Endothelial cell of umbilical vein (primary cell): ENCODE data around the gene PXK. TPM values are rescaled to one million over a fixed set of nuclear protein-coding genes. Genes with fewer than 3 reads are reported as not detected.

Experiments
- BruUV-seq: library from RNA; stranded (reverse); fragments of 400-500 nt; replicated peaks from 2 replicates; lab custom pipeline; 2021; lab: Mats Ljungman, UMichigan
- CTCF ChIA-PET: fragments of 300-600, 350-600 bp; sonication (Branson Sonifier 250); formaldehyde crosslinking; loops from one replicate; lab custom pipeline; 2021; ENCODE audit warnings: antibody characterized with exemption, inconsistent platforms; lab: Charles Lee
- POLR2A ChIA-PET: fragments of 300-600, 350-600 bp; sonication (Branson Sonifier 250); formaldehyde crosslinking; loops from one replicate; lab custom pipeline; 2021; ENCODE audit warnings: antibody characterized with exemption, inconsistent platforms; lab: Charles Lee
- DNase-seq: peaks from one replicate; pipeline ENCODE4 v3.0.0-alpha.2; 2011; ENCODE audit warnings: low read depth, low spot score
- FAIRE-seq: peaks from 2 replicates; lab custom pipeline; 2011; peaks lifted over from hg19 to GRCh38; lab: Jason Lieb, UNC
- H2AFZ ChIP-seq: 2 replicates; pipeline ENCODE4 v1.6.0; 2012; ENCODE audit warnings: low read depth, low read length, control low read depth, inconsistent platforms
- H3K27ac ChIP-seq: 2 replicates; pipeline ENCODE4 v1.5.1; 2011; ENCODE audit warnings: low read depth, mild to moderate bottlenecking, control low read depth, low read length, moderate library complexity; ENCODE audit not compliant: insufficient read depth
- H3K27me3 ChIP-seq, 2 experiments: 2 replicates each; pipeline versions ENCODE4 v1.6.0 to v1.6.1; 2011; ENCODE audit warnings: low read length in 2 of 2, mixed read lengths in 1 of 2; ENCODE audit not compliant: control insufficient read depth in 2 of 2, insufficient read depth in 2 of 2
- H3K36me3 ChIP-seq, 2 experiments: 2 replicates in 1 of 2; 3 replicates in 1 of 2; pipeline ENCODE4 v1.5.1; 2011; ENCODE audit warnings: low read length in 2 of 2, mild to moderate bottlenecking in 1 of 2, moderate library complexity in 1 of 2; ENCODE audit not compliant: control insufficient read depth in 2 of 2, insufficient read depth in 2 of 2; ENCODE audit errors: extremely low read depth in 1 of 2
- H3K4me1 ChIP-seq: 3 replicates; pipeline ENCODE4 v1.5.1; 2011; ENCODE audit warnings: mild to moderate bottlenecking, low read length; ENCODE audit not compliant: control insufficient read depth, insufficient read depth; ENCODE audit errors: extremely low read depth
- H3K4me2 ChIP-seq: 2 replicates; pipeline ENCODE4 v1.6.1; 2011; ENCODE audit warnings: low read length, control low read depth, mixed read lengths; ENCODE audit not compliant: insufficient read depth
- H3K4me3 ChIP-seq, 3 experiments: fragments of 200-600 bp in 1 of 3; sonication (generic), shearing (Covaris generic) in 1 of 3; replicated peaks in 1 of 3; 2 replicates each; pipeline ENCODE4 v1.5.1; 2011 to 2016; ENCODE audit warnings: control low read depth in 3 of 3, low read length in 3 of 3, mild to moderate bottlenecking in 2 of 3, inconsistent platforms in 1 of 3, low read depth in 1 of 3, moderate library complexity in 1 of 3; ENCODE audit not compliant: insufficient read depth in 1 of 3
- H3K79me2 ChIP-seq: 2 replicates; pipeline ENCODE4 v1.6.0; 2012; ENCODE audit warnings: low read length, inconsistent platforms; ENCODE audit not compliant: control insufficient read depth, insufficient read depth
- H3K9ac ChIP-seq: replicated peaks from 2 replicates; pipeline ENCODE3; 2011; ENCODE audit warnings: low read length, control low read depth; ENCODE audit not compliant: insufficient read depth; ENCODE audit errors: extremely low read depth
- H3K9me1 ChIP-seq: replicated peaks from 3 replicates; pipeline ENCODE4 v1.6.0; 2011; ENCODE audit warnings: mild to moderate bottlenecking, low read length; ENCODE audit not compliant: control insufficient read depth, insufficient read depth; ENCODE audit errors: extremely low read depth
- H3K9me3 ChIP-seq: replicated peaks from 2 replicates; pipeline ENCODE4 v1.5.1; 2012; ENCODE audit warnings: low read length, inconsistent platforms; ENCODE audit not compliant: control insufficient read depth, insufficient read depth
- H4K20me1 ChIP-seq: replicated peaks from 2 replicates; pipeline ENCODE3; 2011; ENCODE audit warnings: mild to moderate bottlenecking, low read length; ENCODE audit not compliant: control insufficient read depth, insufficient read depth; ENCODE audit errors: extremely low read depth
- CTCF ChIP-seq, 2 donors: IDR thresholded peaks; 1 replicate in 1 of 2; 2 replicates in 1 of 2; pipeline ENCODE4 v1.5.1; 2011; ENCODE audit warnings: low read length in 2 of 2, mild to moderate bottlenecking in 2 of 2, moderate library complexity in 2 of 2, control low read depth in 1 of 2, inconsistent platforms in 1 of 2, low read depth in 1 of 2; ENCODE audit not compliant: insufficient read depth in 1 of 2; ENCODE audit errors: extremely low read depth in 1 of 2
- EZH2 ChIP-seq: IDR thresholded peaks from 2 replicates; pipeline ENCODE4 v1.6.1; 2012; ENCODE audit warnings: borderline replicate concordance, low read depth, mild to moderate bottlenecking, moderate library complexity, low read length, inconsistent platforms; ENCODE audit not compliant: severe bottlenecking
- FOS ChIP-seq: IDR thresholded peaks from 2 replicates; pipeline ENCODE4 v1.6.1; 2011; ENCODE audit warnings: mild to moderate bottlenecking, low read length, moderate library complexity, borderline replicate concordance; ENCODE audit not compliant: insufficient read depth
- GATA2 ChIP-seq: IDR thresholded peaks from 2 replicates; pipeline ENCODE4 v1.7.0; 2011; ENCODE audit warnings: low read depth, mild to moderate bottlenecking, moderate library complexity, mixed read lengths, low read length; ENCODE audit not compliant: insufficient read length, insufficient read depth
- JUN ChIP-seq: IDR thresholded peaks from 2 replicates; pipeline ENCODE4 v1.6.1; 2011; ENCODE audit warnings: borderline replicate concordance, low read depth; ENCODE audit not compliant: insufficient read length, insufficient read depth
- MAX ChIP-seq: IDR thresholded peaks from 2 replicates; pipeline ENCODE4 v1.6.1; 2011; ENCODE audit not compliant: insufficient read depth, insufficient read length
- MYC ChIP-seq: IDR thresholded peaks from one replicate; pipeline ENCODE4 v1.6.1; 2011; ENCODE audit warnings: mild to moderate bottlenecking, low read depth, low read length
- POLR2A ChIP-seq: IDR thresholded peaks from 2 replicates; pipeline ENCODE4 v1.6.1; 2012; ENCODE audit warnings: low read depth, mild to moderate bottlenecking, control low read depth, low read length
- POLR2AphosphoS5 ChIP-seq: IDR thresholded peaks from 2 replicates; pipeline ENCODE4 v1.6.1; 2012; ENCODE audit warnings: low read depth, mild to moderate bottlenecking, control low read depth, low read length, moderate library complexity; ENCODE audit not compliant: insufficient read depth
- dilution Hi-C: fragments of 300-500 bp; cut with MboI; formaldehyde crosslinking; loops from one replicate; pipeline ENCODE4 v1.15.0; 2019; ENCODE audit warnings: low sequenced_read_pairs; ENCODE audit not compliant: extremely low pct_ligation_motif_present
- intact Hi-C: fragments of 100-400 bp; cut with micrococcal nuclease; formaldehyde crosslinking; loops from one replicate; pipeline ENCODE4 v1.10.0; 2022
- polyA plus RNA-seq, 4 experiments: library from polyadenylated mRNA; depleted of rRNA in 3 of 4; stranded (reverse) in 3 of 4; unstranded in 1 of 4; fragments of >200 nt; gene quantifications; 2 replicates each; pipeline versions ENCODE4 v1.2.1 to v1.2.3, GENCODE V29; 2011 to 2012; ENCODE audit warnings: missing spikeins in 1 of 4
- total RNA-seq: library from RNA; stranded (reverse); gene quantifications from 2 replicates; pipeline ENCODE4 v1.2.3, GENCODE V29; 2021

PXK gene
- total and polyA plus RNA-seq, 2 donors (not counting 3 experiments of a cell fraction or from before 2014, with no cell fraction given): 11.3 to 14.6 TPM

- dilution Hi-C loops (no loop called here), intact Hi-C loops (no loop called here)
- ChIA-PET CTCF (interaction anchor here (1.2 to 2.6 kb wide), 2 partner anchors 9 to 10 kb away, joined by 3 to 9 read pairs; no protein-coding TSS in a partner anchor), POLR2A (interaction anchor here (1.1 kb wide), 1 partner anchor 16 kb away, joined by 3 read pairs; no protein-coding TSS in a partner anchor)
- Histone ChIP-seq H3K9me1 (no peaks in the 10 kb centered on the region), H4K20me1 (no peaks in the 10 kb centered on the region), H3K79me2 (no peaks in the 10 kb centered on the region), H3K9ac (no peak overlapping the region), H3K27ac (no peak overlapping the region), H3K4me1 (no peaks in the 10 kb centered on the region), H2AFZ (no peak overlapping the region), H3K36me3 (peaks cover 12 to 21% of the 10 kb centered on the region in 2 experiments), H3K9me3 (no peaks in the 10 kb centered on the region), H3K4me2 (no peak overlapping the region), H3K4me3 (no peak overlapping the region), H3K27me3 (no peaks in the 10 kb centered on the region)
- no peak for FAIRE-seq
- TF ChIP-seq FOS (no peak), EZH2 (no peak), CTCF (IDR thresholded peaks at IDR 0.05; ENCODE audit: extremely low read depth in 1 of 2, insufficient read depth in 1 of 2, low read depth in 1 of 2, low read length in 2 of 2) (no peak), MAX (no peak), GATA2 (no peak), MYC (no peak), POLR2AphosphoS5 (no peak), POLR2A (no peak), JUN (no peak)
- BruUV-seq: no TSS peak
- DNase-seq: no peak
Observed at GRCh38 chr3:58424613-58425012, 91.9 kb downstream of the PXK start.
